ENCODE data around the gene SEBOX.

Gene SEBOX

GRCh38 chr17:28379814-28380801 lies 15.1 kb upstream of the SEBOX start:
- H3K79me2 ChIP-seq (ENCODE audit: low read length) = no peaks in the 10 kb centered on the region
- TF ChIP-seq, protein P1, sequence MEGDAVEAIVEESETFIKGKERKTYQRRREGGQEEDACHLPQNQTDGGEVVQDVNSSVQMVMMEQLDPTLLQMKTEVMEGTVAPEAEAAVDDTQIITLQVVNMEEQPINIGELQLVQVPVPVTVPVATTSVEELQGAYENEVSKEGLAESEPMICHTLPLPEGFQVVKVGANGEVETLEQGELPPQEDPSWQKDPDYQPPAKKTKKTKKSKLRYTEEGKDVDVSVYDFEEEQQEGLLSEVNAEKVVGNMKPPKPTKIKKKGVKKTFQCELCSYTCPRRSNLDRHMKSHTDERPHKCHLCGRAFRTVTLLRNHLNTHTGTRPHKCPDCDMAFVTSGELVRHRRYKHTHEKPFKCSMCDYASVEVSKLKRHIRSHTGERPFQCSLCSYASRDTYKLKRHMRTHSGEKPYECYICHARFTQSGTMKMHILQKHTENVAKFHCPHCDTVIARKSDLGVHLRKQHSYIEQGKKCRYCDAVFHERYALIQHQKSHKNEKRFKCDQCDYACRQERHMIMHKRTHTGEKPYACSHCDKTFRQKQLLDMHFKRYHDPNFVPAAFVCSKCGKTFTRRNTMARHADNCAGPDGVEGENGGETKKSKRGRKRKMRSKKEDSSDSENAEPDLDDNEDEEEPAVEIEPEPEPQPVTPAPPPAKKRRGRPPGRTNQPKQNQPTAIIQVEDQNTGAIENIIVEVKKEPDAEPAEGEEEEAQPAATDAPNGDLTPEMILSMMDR (IDR thresholded peaks at IDR 0.05; ENCODE audit: low read length) = no peak
- TF ChIP-seq EZH2phosphoT487 (IDR thresholded peaks at IDR 0.05; ENCODE audit: low read length) (no peak), EZH2 (optimal IDR thresholded peaks at IDR 0.05; ENCODE audit: low read depth, low read length) (no peak)
- no peaks in the 10 kb centered on the region for H3K36me3 ChIP-seq (replicated peaks; ENCODE audit: insufficient read depth, low read length)
- H3K27me3 ChIP-seq (replicated peaks; ENCODE audit: insufficient read depth, low read length) = no peaks in the 10 kb centered on the region
- no peak overlapping the region for H3K27ac ChIP-seq (ENCODE audit: low read length)
- no peak overlapping the region for H3K4me2 ChIP-seq (ENCODE audit: low read depth, low read length)
- no peaks in the 10 kb centered on the region for H3K9me2 ChIP-seq (replicated peaks; ENCODE audit: insufficient read depth, low read length)
- H4K20me1 ChIP-seq (ENCODE audit: insufficient read depth, low read length) = no peaks in the 10 kb centered on the region
- H3K4me3 ChIP-seq (ENCODE audit: low read length) = no peak overlapping the region
- H3F3A ChIP-seq (ENCODE audit: insufficient read depth, low read length) = no peaks in the 10 kb centered on the region
- no peaks in the 10 kb centered on the region for H3K9me3 ChIP-seq (replicated peaks; ENCODE audit: insufficient read depth, low read length)
- no peak overlapping the region for H2AFZ ChIP-seq (ENCODE audit: low read length)
- H3K9ac ChIP-seq (ENCODE audit: low read length) = no peak overlapping the region
- no peak for DNase-seq
- H3K4me1 ChIP-seq (ENCODE audit: low read length) = no peaks in the 10 kb centered on the region

GRCh38 chr17:28372945-28373274 lies 7.9 kb upstream of the SEBOX start:
- H3K9me2 ChIP-seq (replicated peaks; ENCODE audit: insufficient read depth, low read length) = no peaks in the 10 kb centered on the region
- no peaks in the 10 kb centered on the region for H3K79me2 ChIP-seq (ENCODE audit: low read length)
- H3K27ac ChIP-seq (ENCODE audit: low read length) = no peak overlapping the region
- no peak for DNase-seq
- H3K9ac ChIP-seq (ENCODE audit: low read length) = no peak overlapping the region
- peak overlapping the region; percentile 95 for H3K4me2 ChIP-seq (ENCODE audit: low read depth, low read length)
- H3K36me3 ChIP-seq (replicated peaks; ENCODE audit: insufficient read depth, low read length) = no peaks in the 10 kb centered on the region
- no peaks in the 10 kb centered on the region for H4K20me1 ChIP-seq (ENCODE audit: insufficient read depth, low read length)
- TF ChIP-seq EZH2 (optimal IDR thresholded peaks at IDR 0.05; ENCODE audit: low read depth, low read length) (no peak), EZH2phosphoT487 (IDR thresholded peaks at IDR 0.05; ENCODE audit: low read length) (no peak)
- TF ChIP-seq, protein P1 (IDR thresholded peaks at IDR 0.05; ENCODE audit: low read length) = no peak
- peak overlapping the region; percentile 85; the same call in 1 of the 2 replicates for H3K4me3 ChIP-seq (ENCODE audit: low read length)
- H3F3A ChIP-seq (ENCODE audit: insufficient read depth, low read length) = peaks cover 15% of the 10 kb centered on the region
- H3K9me3 ChIP-seq (replicated peaks; ENCODE audit: insufficient read depth, low read length) = no peaks in the 10 kb centered on the region
- H3K27me3 ChIP-seq (replicated peaks; ENCODE audit: insufficient read depth, low read length) = no peaks in the 10 kb centered on the region
- H2AFZ ChIP-seq (ENCODE audit: low read length) = no peak overlapping the region
- 0 out of 2 replicates have a peak, but pooled peaks cover 4% of the 10 kb centered on the region for H3K4me1 ChIP-seq (ENCODE audit: low read length)

GRCh38 chr17:28372203-28372944 lies 7.4 kb upstream of the SEBOX start:
- H3K9ac ChIP-seq (ENCODE audit: low read length) = peak overlapping the region; percentile 45; the same call in 1 of the 2 replicates
- H3K27ac ChIP-seq (ENCODE audit: low read length) = no peak overlapping the region
- 0 out of 2 replicates have a peak, but pooled peaks cover 4% of the 10 kb centered on the region for H3K4me1 ChIP-seq (ENCODE audit: low read length)
- DNase-seq = no peak
- H4K20me1 ChIP-seq (ENCODE audit: insufficient read depth, low read length) = no peaks in the 10 kb centered on the region
- no peaks in the 10 kb centered on the region for H3K9me2 ChIP-seq (replicated peaks; ENCODE audit: insufficient read depth, low read length)
- peak overlapping the region; percentile 85 for H3K4me3 ChIP-seq (ENCODE audit: low read length)
- H3K36me3 ChIP-seq (replicated peaks; ENCODE audit: insufficient read depth, low read length) = no peaks in the 10 kb centered on the region
- H3K4me2 ChIP-seq (ENCODE audit: low read depth, low read length) = peak overlapping the region; percentile 95
- TF ChIP-seq, protein P1 (IDR thresholded peaks at IDR 0.05; ENCODE audit: low read length) = no peak
- no peak for TF ChIP-seq EZH2phosphoT487 (IDR thresholded peaks at IDR 0.05; ENCODE audit: low read length)
- H3K79me2 ChIP-seq (ENCODE audit: low read length) = no peaks in the 10 kb centered on the region
- H3F3A ChIP-seq (ENCODE audit: insufficient read depth, low read length) = peaks cover 15% of the 10 kb centered on the region
- peak overlapping the region; percentile 44 for H2AFZ ChIP-seq (ENCODE audit: low read length)
- no peaks in the 10 kb centered on the region for H3K27me3 ChIP-seq (replicated peaks; ENCODE audit: insufficient read depth, low read length)
- no peaks in the 10 kb centered on the region for H3K9me3 ChIP-seq (replicated peaks; ENCODE audit: insufficient read depth, low read length)
